DMS53 (cell line): ENCODE data around the gene NFIB.

ENCODE experiments used
- DNase-seq: peaks from one replicate; lab custom pipeline; 2025; lab: John Stamatoyannopoulos, UW

NFIB gene

GRCh38 chr9:14188011-14188410, 125.9 kb downstream of the NFIB start:
- no peak for DNase-seq

- DNase-seq: no peak
These were observed 127.8 kb downstream of the NFIB start for GRCh38 chr9:14186096-14186495.

GRCh38 chr9:14185016-14185415, 128.9 kb downstream of the NFIB start:
- no peak for DNase-seq

- peak; percentile 1 for DNase-seq
These were observed 130.9 kb downstream of the NFIB start for GRCh38 chr9:14183001-14183400.

- DNase-seq: no peak
These were observed 132.9 kb downstream of the NFIB start for GRCh38 chr9:14180960-14181537.

GRCh38 chr9:14180093-14180959, 133.6 kb downstream of the NFIB start:
- DNase-seq: no peak

- peak; percentile 3 for DNase-seq
These were observed 134.5 kb downstream of the NFIB start for GRCh38 chr9:14179449-14179848.

- no peak for DNase-seq
These were observed 138.2 kb downstream of the NFIB start for GRCh38 chr9:14175778-14176177.

- no peak for DNase-seq
These were observed 140.2 kb downstream of the NFIB start for GRCh38 chr9:14173713-14174112.

GRCh38 chr9:14170973-14171596, 142.9 kb downstream of the NFIB start:
- no peak for DNase-seq

GRCh38 chr9:14170392-14170931, 143.5 kb downstream of the NFIB start:
- no peak for DNase-seq

GRCh38 chr9:14168381-14168780, 145.6 kb downstream of the NFIB start:
- DNase-seq: no peak

- peak; percentile 11 for DNase-seq
These were observed 148.4 kb downstream of the NFIB start for GRCh38 chr9:14165376-14166035.

GRCh38 chr9:14164908-14165307, 149.0 kb downstream of the NFIB start:
- no peak for DNase-seq

- peak; percentile 75 for DNase-seq
These were observed 154.3 kb downstream of the NFIB start for GRCh38 chr9:14159440-14160216.

- peak; percentile 20 for DNase-seq
These were observed 155.0 kb downstream of the NFIB start for GRCh38 chr9:14158916-14159315.

GRCh38 chr9:14158136-14158813, 155.7 kb downstream of the NFIB start:
- DNase-seq: no peak

GRCh38 chr9:14157191-14157590, 156.8 kb downstream of the NFIB start:
- DNase-seq: no peak

- no peak for DNase-seq
These were observed 157.9 kb downstream of the NFIB start for GRCh38 chr9:14156046-14156445.

- no peak for DNase-seq
These were observed 158.7 kb downstream of the NFIB start for GRCh38 chr9:14155237-14155636.

- DNase-seq: no peak
These were observed 160.6 kb downstream of the NFIB start for GRCh38 chr9:14153310-14153720.
